Superior temporal gyrus (tissue), 1 donor: ENCODE results near the gene CMTM7.
"Not testable (repeated sequence)": the region's sequence is repeated elsewhere in the genome, so short reads cannot be mapped to it uniquely, and the experiment has no call there.

Experiments
- DNase-seq: peaks from one replicate; pipeline ENCODE4 v3.0.0-alpha.2; 2016; ENCODE audit errors: extremely low spot score

The CMTM7 gene

GRCh38 chr3:32436816-32437189 is 45.1 kb downstream of the CMTM7 start:
- DNase-seq = no peak

GRCh38 chr3:32437896-32438295 is 46.2 kb downstream of the CMTM7 start:
- no peak for DNase-seq

- DNase-seq = no peak
Measured at GRCh38 chr3:32438596-32439344, 47.1 kb downstream of the CMTM7 start.

- not testable (repeated sequence) for DNase-seq
Measured at GRCh38 chr3:32439421-32439820, 47.8 kb downstream of the CMTM7 start.

- DNase-seq = no peak
Measured at GRCh38 chr3:32440611-32441350, 49.1 kb downstream of the CMTM7 start.

GRCh38 chr3:32442766-32443165 is 51.1 kb downstream of the CMTM7 start:
- DNase-seq = no peak

- no peak for DNase-seq
Measured at GRCh38 chr3:32443478-32443877, 51.8 kb downstream of the CMTM7 start.

GRCh38 chr3:32447865-32448400 is 56.3 kb downstream of the CMTM7 start:
- DNase-seq = no peak

- no peak for DNase-seq
Measured at GRCh38 chr3:32448686-32449474, 57.2 kb downstream of the CMTM7 start.

GRCh38 chr3:32449691-32450090 is 58.0 kb downstream of the CMTM7 start:
- DNase-seq = no peak

GRCh38 chr3:32450426-32450825 is 58.8 kb downstream of the CMTM7 start:
- no peak for DNase-seq

GRCh38 chr3:32450992-32451659 is 59.5 kb downstream of the CMTM7 start:
- no peak for DNase-seq

- no peak for DNase-seq
Measured at GRCh38 chr3:32452009-32452408, 60.4 kb downstream of the CMTM7 start.

- no peak for DNase-seq
Measured at GRCh38 chr3:32453346-32453745, 61.7 kb downstream of the CMTM7 start.

GRCh38 chr3:32454111-32454510 is 62.5 kb downstream of the CMTM7 start:
- no peak for DNase-seq

GRCh38 chr3:32454731-32455608 is 63.3 kb downstream of the CMTM7 start:
- no peak for DNase-seq

GRCh38 chr3:32455609-32456428 is 64.2 kb downstream of the CMTM7 start:
- DNase-seq = no peak

- DNase-seq = no peak
Measured at GRCh38 chr3:32456429-32457130, 64.9 kb downstream of the CMTM7 start.

- DNase-seq = no peak
Measured at GRCh38 chr3:32457971-32458471, 66.4 kb downstream of the CMTM7 start.
